Activated T-cell treated with anti-CD3 and anti-CD28 coated beads for 24 hours (primary cell): ENCODE measurements around the gene TPRN.

ENCODE experiments used
- DNase-seq: peaks from one replicate; pipeline ENCODE4 v3.0.0-alpha.2; 2020; ENCODE audit warnings: low read depth

Gene TPRN

GRCh38 chr9:137141976-137142936 lies 58.3 kb downstream of the TPRN start:
- no peak for DNase-seq
